ENCODE data around the gene ZNF605.

ZNF605 gene

DNA sequence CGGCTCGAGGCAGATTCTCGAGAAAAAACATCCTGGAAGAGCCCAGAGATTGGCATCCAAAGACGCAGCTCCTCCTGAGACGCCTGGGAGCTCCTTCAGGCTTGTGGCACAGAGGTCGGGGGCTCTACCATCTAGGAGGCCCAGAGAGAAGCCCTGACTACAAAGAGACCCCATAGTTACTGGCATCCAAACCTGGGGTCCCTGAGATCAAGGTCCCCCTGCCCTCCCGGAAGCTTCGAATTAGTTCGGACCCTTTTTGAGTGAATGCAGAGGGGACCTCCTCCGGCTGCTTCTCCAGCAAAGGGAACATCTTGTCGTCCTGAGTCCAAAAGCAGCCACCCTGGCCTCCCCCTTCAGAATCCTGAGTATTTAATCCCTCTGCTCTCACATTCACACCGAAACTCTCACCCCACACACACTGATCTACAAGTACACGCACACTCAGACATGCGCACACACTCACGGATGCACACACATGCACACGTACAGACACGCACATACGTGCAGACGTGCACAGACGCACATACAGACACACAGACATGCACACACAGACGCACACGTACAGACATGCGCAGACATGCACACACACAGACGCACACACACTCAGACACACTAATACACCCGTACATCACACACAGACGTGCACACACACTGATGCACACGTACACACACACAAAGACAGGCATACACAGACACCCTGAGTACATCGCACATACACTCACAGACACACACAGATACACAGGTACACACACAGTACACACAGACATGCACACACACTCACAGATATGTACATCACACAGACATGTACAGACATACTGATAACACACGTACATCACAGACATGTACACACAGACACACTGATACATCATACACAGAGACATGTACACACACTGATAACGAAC is 5.9 kb downstream of the ZNF605 start:
- TF ChIP-seq, protein P1, sequence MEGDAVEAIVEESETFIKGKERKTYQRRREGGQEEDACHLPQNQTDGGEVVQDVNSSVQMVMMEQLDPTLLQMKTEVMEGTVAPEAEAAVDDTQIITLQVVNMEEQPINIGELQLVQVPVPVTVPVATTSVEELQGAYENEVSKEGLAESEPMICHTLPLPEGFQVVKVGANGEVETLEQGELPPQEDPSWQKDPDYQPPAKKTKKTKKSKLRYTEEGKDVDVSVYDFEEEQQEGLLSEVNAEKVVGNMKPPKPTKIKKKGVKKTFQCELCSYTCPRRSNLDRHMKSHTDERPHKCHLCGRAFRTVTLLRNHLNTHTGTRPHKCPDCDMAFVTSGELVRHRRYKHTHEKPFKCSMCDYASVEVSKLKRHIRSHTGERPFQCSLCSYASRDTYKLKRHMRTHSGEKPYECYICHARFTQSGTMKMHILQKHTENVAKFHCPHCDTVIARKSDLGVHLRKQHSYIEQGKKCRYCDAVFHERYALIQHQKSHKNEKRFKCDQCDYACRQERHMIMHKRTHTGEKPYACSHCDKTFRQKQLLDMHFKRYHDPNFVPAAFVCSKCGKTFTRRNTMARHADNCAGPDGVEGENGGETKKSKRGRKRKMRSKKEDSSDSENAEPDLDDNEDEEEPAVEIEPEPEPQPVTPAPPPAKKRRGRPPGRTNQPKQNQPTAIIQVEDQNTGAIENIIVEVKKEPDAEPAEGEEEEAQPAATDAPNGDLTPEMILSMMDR (conservative IDR thresholded peaks at IDR 0.05; ENCODE audit: low read depth): no peak
- no peak overlapping the region for H3K27ac ChIP-seq
- ChIA-PET CTCF (no interaction called here), POLR2A (ENCODE audit: low non-redundant PET) (no interaction called here)
- no peak for DNase-seq (ENCODE audit: low spot score)

DNA sequence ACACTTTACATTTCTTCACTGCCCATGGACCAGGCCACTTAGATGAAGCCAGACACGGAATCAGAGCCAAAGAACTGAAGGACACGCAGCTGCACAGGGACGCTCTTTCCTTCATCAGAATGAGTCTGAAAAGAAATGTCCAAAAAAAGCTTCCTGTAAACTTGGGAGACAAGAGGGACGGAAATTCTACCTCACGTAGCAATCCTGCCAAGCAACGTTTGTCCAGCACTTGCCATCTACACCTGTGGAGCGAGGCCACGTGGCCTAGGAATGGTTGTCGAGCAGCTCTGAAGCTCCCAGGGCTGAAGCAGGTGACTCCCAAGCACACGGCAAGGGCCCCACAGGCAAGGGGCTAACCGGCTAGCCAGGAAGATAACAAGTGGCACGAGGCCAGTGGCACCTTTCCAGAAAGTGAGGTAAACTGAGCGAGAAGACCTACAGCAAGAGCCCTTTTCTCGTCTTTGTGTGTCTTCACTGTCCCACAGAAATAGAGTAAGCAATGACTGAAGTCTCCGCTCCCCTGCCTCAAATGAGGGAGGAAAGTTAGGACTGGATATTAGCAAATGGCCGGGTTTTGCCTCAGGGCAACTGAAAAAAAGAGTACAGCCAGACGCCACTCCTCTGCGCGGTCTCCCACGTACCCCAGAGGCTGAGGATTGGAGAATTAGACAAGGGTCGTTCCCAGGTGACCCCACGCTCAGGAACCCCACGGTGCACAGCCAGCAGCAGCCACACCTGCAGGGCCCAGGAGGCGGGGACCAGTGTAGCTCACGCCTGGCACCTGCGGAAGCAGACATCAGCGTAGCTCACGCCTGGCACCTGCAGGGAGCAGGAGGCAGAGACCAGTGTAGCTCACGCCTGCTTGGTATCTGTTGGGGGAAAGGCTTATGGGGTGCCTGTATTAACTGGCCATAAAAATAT is 7.7 kb downstream of the ZNF605 start:
- DNase-seq (ENCODE audit: low spot score): no peak
- TF ChIP-seq, protein P1 (conservative IDR thresholded peaks at IDR 0.05; ENCODE audit: low read depth): no peak
- CTCF ChIA-PET: no interaction called here
- no peak overlapping the region for H3K27ac ChIP-seq
- POLR2A ChIA-PET (ENCODE audit: low non-redundant PET): no interaction called here

DNA sequence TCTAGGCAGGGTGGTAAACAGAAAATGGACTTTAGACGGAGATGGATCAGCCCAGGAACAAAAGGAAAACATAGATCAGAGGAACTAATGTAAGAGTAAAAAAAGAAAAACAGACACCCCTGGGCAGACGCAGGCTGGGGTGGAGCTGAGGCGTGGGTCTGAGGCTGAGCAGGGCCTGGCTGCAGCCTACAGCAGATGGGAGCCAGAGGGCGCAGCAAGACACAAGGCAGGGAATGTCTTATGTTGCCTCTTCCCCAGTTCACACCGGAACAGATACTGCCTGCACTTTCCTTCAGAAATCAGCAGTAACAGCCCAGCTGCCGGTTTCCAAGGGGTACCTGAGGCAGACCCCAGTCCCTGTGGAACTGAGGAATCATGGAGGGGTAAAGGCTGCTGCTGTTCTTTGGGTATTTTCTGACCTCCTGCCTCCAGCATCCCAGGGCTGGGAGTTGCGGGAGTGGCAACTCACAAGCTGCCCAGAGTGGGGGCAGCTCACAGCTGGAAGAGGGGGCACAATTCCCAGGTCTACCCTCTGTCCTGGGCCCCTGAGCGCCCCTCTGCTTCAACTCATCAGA is 9.8 kb downstream of the ZNF605 start:
- CTCF ChIA-PET: no interaction called here
- POLR2A ChIA-PET (ENCODE audit: low non-redundant PET): no interaction called here

DNA sequence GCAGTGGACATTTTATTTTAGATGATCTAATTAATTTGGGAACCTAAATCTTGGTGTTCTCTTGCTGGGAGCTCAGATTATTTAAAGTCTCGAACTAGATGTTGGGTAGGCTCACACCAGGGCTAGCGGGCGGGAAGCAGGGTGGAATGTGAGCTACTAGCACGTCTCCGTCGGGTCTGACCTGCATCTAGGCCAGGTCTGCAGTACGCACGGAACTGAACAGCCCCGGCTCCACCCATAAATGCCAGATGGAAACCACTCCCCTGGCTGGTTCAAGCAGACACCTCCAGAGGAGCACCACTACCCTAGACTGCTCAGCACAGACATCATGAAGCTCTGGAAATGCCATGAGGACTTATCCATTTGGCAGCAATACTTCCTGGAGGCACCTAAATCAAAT is 10.3 kb downstream of the ZNF605 start:
- TF ChIP-seq, protein P1 (conservative IDR thresholded peaks at IDR 0.05; ENCODE audit: low read depth): no peak
- POLR2A ChIA-PET (ENCODE audit: low non-redundant PET): no interaction called here
- DNase-seq (ENCODE audit: low spot score): no peak
- no peak overlapping the region for H3K27ac ChIP-seq
- CTCF ChIA-PET: no interaction called here

More for the DNA sequence above, 9.8 kb downstream of the ZNF605 start:
- DNase-seq (ENCODE audit: low spot score): no peak
- TF ChIP-seq, protein P1 (conservative IDR thresholded peaks at IDR 0.05; ENCODE audit: low read depth): no peak
- no peak overlapping the region for H3K27ac ChIP-seq

DNA sequence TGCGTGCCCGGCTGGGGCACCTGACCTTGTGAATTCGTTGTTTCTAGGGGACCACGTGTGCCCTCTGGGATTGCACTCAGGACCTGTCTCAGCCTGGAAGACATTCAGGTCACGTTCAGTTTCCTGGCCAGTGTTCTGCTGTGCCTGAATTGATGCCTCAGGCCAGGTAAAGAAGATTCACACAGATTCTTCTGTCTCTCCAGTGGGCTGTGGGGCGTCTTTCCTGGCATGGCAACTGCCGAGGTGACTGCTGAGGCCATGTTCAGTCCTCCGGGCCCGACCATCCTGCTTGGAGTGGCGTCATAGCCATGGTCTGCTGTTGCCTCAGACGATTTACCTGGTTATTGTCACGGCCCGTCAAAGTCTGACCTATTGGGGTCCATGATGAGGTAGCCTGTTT is 13.5 kb downstream of the ZNF605 start:
- TF ChIP-seq, protein P1 (conservative IDR thresholded peaks at IDR 0.05; ENCODE audit: low read depth): no peak
- POLR2A ChIA-PET (ENCODE audit: low non-redundant PET): no interaction called here
- no peak for DNase-seq (ENCODE audit: low spot score)
- CTCF ChIA-PET: no interaction called here
- no peak overlapping the region for H3K27ac ChIP-seq

DNA sequence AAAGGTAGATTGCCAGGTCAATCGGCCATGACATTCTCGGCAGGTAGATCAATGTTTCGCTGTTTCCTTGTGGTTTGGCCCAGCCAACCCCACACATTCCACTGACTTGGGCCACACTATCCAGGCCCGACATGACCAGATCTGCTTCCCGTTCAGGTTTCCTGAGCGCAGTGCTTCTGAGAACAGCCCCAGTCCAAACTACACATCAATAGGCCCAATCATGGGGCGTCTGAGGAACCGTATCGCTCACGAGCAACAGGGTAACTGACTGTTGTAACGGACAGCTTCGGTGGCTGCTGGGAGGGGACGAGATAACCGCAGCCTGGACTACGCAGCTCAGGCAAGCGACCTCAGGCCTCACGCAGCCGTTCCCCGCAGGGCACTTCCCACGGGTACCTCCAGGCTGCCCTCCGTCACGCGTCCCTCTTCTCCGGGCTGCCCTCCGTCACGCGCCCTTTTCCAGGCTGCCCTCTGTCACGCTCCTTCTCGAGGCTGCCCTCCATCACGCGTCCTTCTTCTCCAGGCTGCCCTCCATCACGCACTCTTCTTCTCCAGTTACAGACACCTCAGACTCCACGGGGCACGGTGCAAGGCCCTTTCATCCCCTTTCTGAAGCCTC is 14.7 kb downstream of the ZNF605 start:
- H3K27ac ChIP-seq: no peak overlapping the region
- TF ChIP-seq, protein P1 (conservative IDR thresholded peaks at IDR 0.05; ENCODE audit: low read depth): no peak
- DNase-seq (ENCODE audit: low spot score): no peak
- CTCF ChIA-PET: no interaction called here
- POLR2A ChIA-PET (ENCODE audit: low non-redundant PET): no interaction called here
